ENCODE results near the gene LCMT1. TPM values are rescaled to one million over a fixed set of nuclear protein-coding genes. Genes with fewer than 3 reads are reported as not detected.
"Not testable (repeated sequence)": the region's sequence is repeated elsewhere in the genome, so short reads cannot be mapped to it uniquely, and the experiment has no call there.

Gene LCMT1
- polyA plus RNA-seq, 4 donors = 61.5 to 70.4 (median 68.9) TPM

GRCh38 chr16:25135254-25135878 lies 23.8 kb downstream of the LCMT1 start:
- no peak for DNase-seq (ENCODE audit: low read depth in 4 of 4, low spot score in 3 of 4)

- DNase-seq (ENCODE audit: low read depth in 4 of 4, low spot score in 3 of 4) = no peak
Measured at GRCh38 chr16:25138130-25138529, 26.6 kb downstream of the LCMT1 start.

GRCh38 chr16:25140459-25140858 lies 28.9 kb downstream of the LCMT1 start:
- DNase-seq (ENCODE audit: low read depth in 4 of 4, low spot score in 3 of 4) = no peak

GRCh38 chr16:25141648-25142047 lies 30.1 kb downstream of the LCMT1 start:
- DNase-seq (ENCODE audit: low read depth in 4 of 4, low spot score in 3 of 4) = no peak

- DNase-seq (ENCODE audit: low read depth in 4 of 4, low spot score in 3 of 4) = no peak
Measured at GRCh38 chr16:25143928-25144327, 32.4 kb downstream of the LCMT1 start.

- no peak for DNase-seq (ENCODE audit: low read depth in 4 of 4, low spot score in 3 of 4)
Measured at GRCh38 chr16:25148568-25149215, 37.1 kb downstream of the LCMT1 start.

- no peak for DNase-seq (ENCODE audit: low read depth in 4 of 4, low spot score in 3 of 4)
Measured at GRCh38 chr16:25151996-25152395, 40.5 kb downstream of the LCMT1 start.

- DNase-seq (ENCODE audit: low read depth in 4 of 4, low spot score in 3 of 4) = no peak
Measured at GRCh38 chr16:25155553-25156460, 44.3 kb downstream of the LCMT1 start.

GRCh38 chr16:25157271-25157875 lies 45.8 kb downstream of the LCMT1 start:
- peak; percentile 10 to 45 (median 34) for DNase-seq (ENCODE audit: low read depth in 4 of 4, low spot score in 3 of 4)

GRCh38 chr16:25158401-25158800 lies 46.9 kb downstream of the LCMT1 start:
- no peak for DNase-seq (ENCODE audit: low read depth in 4 of 4, low spot score in 3 of 4)

- no peak for DNase-seq (ENCODE audit: low read depth in 4 of 4, low spot score in 3 of 4)
Measured at GRCh38 chr16:25161753-25162367, 50.3 kb downstream of the LCMT1 start.

- DNase-seq (ENCODE audit: low read depth in 4 of 4, low spot score in 3 of 4) = no peak
Measured at GRCh38 chr16:25163683-25164082, 52.1 kb downstream of the LCMT1 start.

GRCh38 chr16:25165284-25165683 lies 53.7 kb downstream of the LCMT1 start:
- DNase-seq (ENCODE audit: low read depth in 4 of 4, low spot score in 3 of 4) = no peak

- DNase-seq (ENCODE audit: low read depth in 4 of 4, low spot score in 3 of 4) = not testable (repeated sequence)
Measured at GRCh38 chr16:25167920-25168319, 56.4 kb downstream of the LCMT1 start.

- DNase-seq (ENCODE audit: low read depth in 4 of 4, low spot score in 3 of 4) = no peak
Measured at GRCh38 chr16:25171390-25171789, 59.8 kb downstream of the LCMT1 start.

- DNase-seq (ENCODE audit: low read depth in 4 of 4, low spot score in 3 of 4) = no peak
Measured at GRCh38 chr16:25172831-25173230, 61.3 kb downstream of the LCMT1 start.

GRCh38 chr16:25174285-25174684 lies 62.7 kb downstream of the LCMT1 start:
- no peak for DNase-seq (ENCODE audit: low read depth in 4 of 4, low spot score in 3 of 4)

GRCh38 chr16:25176136-25176535 lies 64.6 kb downstream of the LCMT1 start:
- no peak for DNase-seq (ENCODE audit: low read depth in 4 of 4, low spot score in 3 of 4)

- no peak for DNase-seq (ENCODE audit: low read depth in 4 of 4, low spot score in 3 of 4)
Measured at GRCh38 chr16:25177512-25177830, 65.9 kb downstream of the LCMT1 start.

GRCh38 chr16:25177831-25178688 lies 66.5 kb downstream of the LCMT1 start:
- DNase-seq (ENCODE audit: low read depth in 4 of 4, low spot score in 3 of 4) = no peak

Data from right renal pelvis (tissue), 4 donors.